ENCODE results near the gene OS9.
"Not testable (repeated sequence)": the region's sequence is repeated elsewhere in the genome, so short reads cannot be mapped to it uniquely, and the experiment has no call there.

The OS9 gene

GRCh38 chr12:57693659-57694458, at the start of gene OS9:
OS9 (plus strand) TSS chr12:57694132; CDS start chr12:57694162, 30 bp downstream.
- Histone ChIP-seq H3K27ac (no peak within 1 kb of the TSS), H3K9ac (ENCODE audit: insufficient read length) (peak within 1 kb of the TSS; percentile 78), H3K36me3 (ENCODE audit: insufficient read depth, low read length) (peaks cover 4% of the 10 kb centered on the region; the same call in 1 of the 2 replicates), H3K4me3 (peak within 1 kb of the TSS; percentile 86), H3K9me3 (ENCODE audit: low read depth, low read length) (0 out of 2 replicates have a peak, but pooled peaks cover 3% of the 10 kb centered on the region)
- TF ChIP-seq POLR2AphosphoS5 (IDR thresholded peaks at IDR 0.05; ENCODE audit: borderline replicate concordance, low read depth, low read length) = peak; percentile 89
- no peak for TF ChIP-seq EZH2 (IDR thresholded peaks at IDR 0.05)
- peak; percentile 99 for DNase-seq (ENCODE audit: low read depth, low spot score)

DNA sequence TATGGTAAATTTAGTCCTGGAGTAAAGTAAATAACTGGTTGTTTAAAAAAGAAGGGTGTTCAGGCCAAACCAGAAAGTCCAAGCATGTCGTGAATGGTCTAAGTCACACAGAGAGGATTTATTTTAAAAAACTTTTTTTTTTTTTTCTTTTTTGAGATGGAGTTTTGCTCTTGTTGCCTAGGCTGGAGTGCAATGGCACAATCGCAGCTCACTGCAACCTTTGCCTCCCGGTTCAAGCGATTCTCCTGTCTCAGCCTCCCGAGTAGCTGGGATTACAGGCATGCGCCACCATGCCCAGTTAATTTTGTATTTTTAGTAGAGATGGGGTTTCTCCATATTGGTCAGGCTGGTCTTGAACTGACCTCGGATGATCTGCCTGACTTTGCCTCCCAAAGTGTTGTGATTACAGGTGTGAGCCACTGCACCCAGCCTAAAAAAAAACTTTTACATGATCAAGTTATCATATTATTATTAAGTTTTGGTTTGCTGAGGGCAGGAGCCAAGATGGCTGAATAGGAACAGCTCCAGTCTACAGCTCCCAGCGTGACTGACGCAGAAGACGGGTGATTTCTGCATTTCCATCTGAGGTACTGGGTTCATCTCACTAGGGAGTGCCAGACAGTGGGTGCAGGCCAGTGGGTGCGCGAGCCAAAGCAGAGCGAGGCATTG, 47.8 kb upstream of the OS9 start:
- H3K27ac ChIP-seq; H3K9me3 ChIP-seq (ENCODE audit: low read depth, low read length); DNase-seq (ENCODE audit: low read depth, low spot score); H3K9ac ChIP-seq (ENCODE audit: insufficient read length); H3K4me3 ChIP-seq; H3K36me3 ChIP-seq (ENCODE audit: insufficient read depth, low read length): not testable (repeated sequence)

DNA sequence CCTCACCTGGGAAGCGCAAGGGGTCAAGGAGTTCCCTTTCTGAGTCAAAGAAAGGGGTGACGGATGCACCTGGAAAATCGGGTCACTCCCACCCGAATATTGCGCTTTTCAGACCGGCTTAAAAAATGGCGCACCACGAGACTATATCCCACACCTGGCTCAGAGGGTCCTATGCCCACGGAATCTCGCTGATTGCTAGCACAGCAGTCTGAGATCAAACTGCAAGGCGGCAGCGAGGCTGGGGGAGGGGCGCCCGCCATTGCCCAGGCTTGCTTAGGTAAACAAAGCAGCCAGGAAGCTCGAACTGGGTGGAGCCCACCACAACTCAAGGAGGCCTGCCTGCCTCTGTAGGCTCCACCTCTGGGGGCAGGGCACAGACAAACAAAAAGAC, 47.3 kb upstream of the OS9 start:
- DNase-seq (ENCODE audit: low read depth, low spot score); H3K9me3 ChIP-seq (ENCODE audit: low read depth, low read length); H3K9ac ChIP-seq (ENCODE audit: insufficient read length); H3K36me3 ChIP-seq (ENCODE audit: insufficient read depth, low read length); H3K27ac ChIP-seq; H3K4me3 ChIP-seq: not testable (repeated sequence)

- Histone ChIP-seq H3K9ac (ENCODE audit: insufficient read length) (no peak overlapping the region), H3K27ac (no peak overlapping the region), H3K36me3 (ENCODE audit: insufficient read depth, low read length) (no peaks in the 10 kb centered on the region), H3K9me3 (ENCODE audit: low read depth, low read length) (peaks cover 2% of the 10 kb centered on the region; the same call in 1 of the 2 replicates), H3K4me3 (no peak overlapping the region)
- TF ChIP-seq EZH2 (IDR thresholded peaks at IDR 0.05) (no peak), POLR2AphosphoS5 (IDR thresholded peaks at IDR 0.05; ENCODE audit: borderline replicate concordance, low read depth, low read length) (no peak), FOXP2 (optimal IDR thresholded peaks at IDR 0.05; ENCODE audit: control extremely low read depth, extremely low read length, insufficient read depth) (no peak)
- no peak for DNase-seq (ENCODE audit: low read depth, low spot score)
Measured at GRCh38 chr12:57654042-57654441, 39.9 kb upstream of the OS9 start.

DNA sequence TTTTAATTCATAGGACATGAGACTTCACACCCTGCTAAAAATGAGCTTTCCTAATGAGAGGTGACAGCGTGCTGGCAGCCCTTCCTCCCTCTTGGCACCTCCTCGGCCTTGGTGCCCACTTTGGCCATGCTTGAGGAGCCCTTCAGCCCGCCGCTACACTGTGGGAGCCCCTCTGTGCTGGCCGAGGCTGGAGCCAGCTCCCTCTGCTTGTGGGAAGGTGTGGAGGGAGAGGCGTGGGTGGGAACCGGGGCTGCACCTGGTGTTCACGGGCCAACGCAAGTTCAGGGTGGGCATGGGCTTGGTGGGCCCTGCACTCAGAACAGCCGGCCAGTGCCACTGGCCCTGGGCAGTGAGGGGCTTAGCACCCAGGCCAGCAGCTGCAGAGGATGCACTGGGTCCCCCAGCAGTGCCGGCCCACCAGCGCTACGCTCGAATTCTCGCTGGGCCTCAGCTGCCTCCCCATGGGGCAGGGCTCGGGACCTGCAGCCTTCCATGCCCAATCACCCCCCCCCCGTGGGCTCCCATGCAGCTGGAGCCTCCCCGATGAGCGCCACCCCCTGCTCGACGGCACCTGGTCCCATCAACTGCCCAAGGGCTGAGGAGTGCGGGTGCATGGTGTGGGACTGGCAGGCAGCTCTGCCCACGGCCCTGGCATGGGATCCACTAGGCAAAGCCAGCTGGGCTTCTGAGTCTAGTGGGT, 38.2 kb upstream of the OS9 start:
- TF ChIP-seq FOXP2 (optimal IDR thresholded peaks at IDR 0.05; ENCODE audit: control extremely low read depth, extremely low read length, insufficient read depth) (no peak), EZH2 (IDR thresholded peaks at IDR 0.05) (no peak), POLR2AphosphoS5 (IDR thresholded peaks at IDR 0.05; ENCODE audit: borderline replicate concordance, low read depth, low read length) (no peak)
- H3K27ac ChIP-seq = no peak overlapping the region
- no peak overlapping the region for H3K9ac ChIP-seq (ENCODE audit: insufficient read length)
- no peaks in the 10 kb centered on the region for H3K36me3 ChIP-seq (ENCODE audit: insufficient read depth, low read length)
- peaks cover 2% of the 10 kb centered on the region; the same call in 1 of the 2 replicates for H3K9me3 ChIP-seq (ENCODE audit: low read depth, low read length)
- no peak overlapping the region for H3K4me3 ChIP-seq
- DNase-seq (ENCODE audit: low read depth, low spot score) = no peak

DNA sequence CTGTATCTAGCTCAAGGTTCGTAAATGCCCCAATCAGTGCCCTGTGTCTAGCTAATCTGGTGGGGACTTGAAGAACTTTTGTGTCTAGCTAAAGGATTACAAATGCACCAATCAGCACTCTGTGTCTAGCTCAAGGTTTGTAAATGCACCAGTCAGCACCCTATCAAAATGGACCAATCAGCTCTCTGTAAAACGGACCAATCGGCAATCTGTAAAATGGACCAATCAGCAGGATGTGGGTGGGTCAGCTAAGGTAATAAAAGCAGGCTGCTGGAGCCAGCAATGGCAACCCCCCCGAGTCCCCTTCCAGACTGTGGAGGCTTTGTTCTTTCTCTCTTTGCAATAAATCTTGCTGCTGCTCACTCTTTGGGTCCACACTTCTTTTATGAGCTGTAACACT, 37.5 kb upstream of the OS9 start:
- not testable (repeated sequence) for H3K9me3 ChIP-seq (ENCODE audit: low read depth, low read length); H3K9ac ChIP-seq (ENCODE audit: insufficient read length); H3K4me3 ChIP-seq; H3K27ac ChIP-seq; H3K36me3 ChIP-seq (ENCODE audit: insufficient read depth, low read length); DNase-seq (ENCODE audit: low read depth, low spot score)

GRCh38 chr12:57657744-57658143, 36.2 kb upstream of the OS9 start:
- peaks cover 2% of the 10 kb centered on the region; the same call in 1 of the 2 replicates for H3K9me3 ChIP-seq (ENCODE audit: low read depth, low read length)

DNA sequence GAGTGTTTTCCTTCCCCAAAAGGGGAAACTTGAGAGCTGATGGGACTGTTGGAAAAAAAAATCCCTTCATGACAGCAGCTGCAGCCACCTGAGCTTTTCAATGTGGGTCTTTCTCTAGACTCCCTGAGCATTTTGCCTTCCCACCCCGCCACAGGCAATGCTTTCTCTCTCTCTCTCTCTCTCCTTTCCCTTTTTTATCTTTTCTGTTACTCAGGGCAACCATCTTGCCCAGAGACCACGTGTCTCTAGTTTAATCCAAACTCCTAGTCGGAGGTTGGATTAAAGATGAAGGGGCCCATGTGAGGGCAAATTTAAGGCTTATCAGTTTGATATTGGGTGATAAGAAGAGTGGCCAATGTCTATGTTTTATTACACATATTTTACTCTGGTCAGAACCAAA, 35.0 kb upstream of the OS9 start:
- no peak for DNase-seq (ENCODE audit: low read depth, low spot score)
- Histone ChIP-seq H3K9me3 (ENCODE audit: low read depth, low read length) (peaks cover 2% of the 10 kb centered on the region; the same call in 1 of the 2 replicates), H3K27ac (no peak overlapping the region), H3K9ac (ENCODE audit: insufficient read length) (no peak overlapping the region), H3K36me3 (ENCODE audit: insufficient read depth, low read length) (no peaks in the 10 kb centered on the region), H3K4me3 (no peak overlapping the region)
- TF ChIP-seq FOXP2 (optimal IDR thresholded peaks at IDR 0.05; ENCODE audit: control extremely low read depth, extremely low read length, insufficient read depth) (no peak), EZH2 (IDR thresholded peaks at IDR 0.05) (no peak)

More at GRCh38 chr12:57657744-57658143, 36.2 kb upstream of the OS9 start:
- DNase-seq (ENCODE audit: low read depth, low spot score) = no peak
- Histone ChIP-seq H3K9ac (ENCODE audit: insufficient read length) (no peak overlapping the region), H3K27ac (no peak overlapping the region), H3K36me3 (ENCODE audit: insufficient read depth, low read length) (no peaks in the 10 kb centered on the region), H3K4me3 (no peak overlapping the region)
- TF ChIP-seq EZH2 (IDR thresholded peaks at IDR 0.05) = no peak

DNA sequence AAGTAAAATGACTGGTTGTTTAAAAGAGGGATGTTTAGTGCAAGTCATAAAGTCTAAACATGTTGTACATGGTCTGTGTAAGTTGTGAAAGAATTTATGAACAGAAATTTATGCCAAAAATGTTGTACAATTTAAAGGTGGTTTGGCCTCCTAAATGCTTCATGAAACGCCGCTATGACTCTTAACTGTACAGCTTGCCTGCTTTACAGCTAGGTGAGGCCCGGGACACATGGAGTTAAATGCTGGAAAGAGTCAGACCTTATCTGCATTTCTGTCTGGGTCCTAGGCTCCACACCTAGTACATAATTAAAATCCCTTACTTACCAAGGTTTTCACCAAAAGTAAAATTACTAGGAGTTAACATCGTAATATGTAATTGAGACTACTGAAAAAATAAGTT, 32.6 kb upstream of the OS9 start:
- H3K4me3 ChIP-seq = no peak overlapping the region
- no peak for DNase-seq (ENCODE audit: low read depth, low spot score)
- no peak overlapping the region for H3K27ac ChIP-seq
- no peaks in the 10 kb centered on the region; the same call in 1 of the 2 replicates for H3K9me3 ChIP-seq (ENCODE audit: low read depth, low read length)
- no peak overlapping the region for H3K9ac ChIP-seq (ENCODE audit: insufficient read length)
- H3K36me3 ChIP-seq (ENCODE audit: insufficient read depth, low read length) = no peaks in the 10 kb centered on the region
- TF ChIP-seq EZH2 (IDR thresholded peaks at IDR 0.05) (no peak), FOXP2 (optimal IDR thresholded peaks at IDR 0.05; ENCODE audit: control extremely low read depth, extremely low read length, insufficient read depth) (no peak), POLR2AphosphoS5 (IDR thresholded peaks at IDR 0.05; ENCODE audit: borderline replicate concordance, low read depth, low read length) (no peak)

DNA sequence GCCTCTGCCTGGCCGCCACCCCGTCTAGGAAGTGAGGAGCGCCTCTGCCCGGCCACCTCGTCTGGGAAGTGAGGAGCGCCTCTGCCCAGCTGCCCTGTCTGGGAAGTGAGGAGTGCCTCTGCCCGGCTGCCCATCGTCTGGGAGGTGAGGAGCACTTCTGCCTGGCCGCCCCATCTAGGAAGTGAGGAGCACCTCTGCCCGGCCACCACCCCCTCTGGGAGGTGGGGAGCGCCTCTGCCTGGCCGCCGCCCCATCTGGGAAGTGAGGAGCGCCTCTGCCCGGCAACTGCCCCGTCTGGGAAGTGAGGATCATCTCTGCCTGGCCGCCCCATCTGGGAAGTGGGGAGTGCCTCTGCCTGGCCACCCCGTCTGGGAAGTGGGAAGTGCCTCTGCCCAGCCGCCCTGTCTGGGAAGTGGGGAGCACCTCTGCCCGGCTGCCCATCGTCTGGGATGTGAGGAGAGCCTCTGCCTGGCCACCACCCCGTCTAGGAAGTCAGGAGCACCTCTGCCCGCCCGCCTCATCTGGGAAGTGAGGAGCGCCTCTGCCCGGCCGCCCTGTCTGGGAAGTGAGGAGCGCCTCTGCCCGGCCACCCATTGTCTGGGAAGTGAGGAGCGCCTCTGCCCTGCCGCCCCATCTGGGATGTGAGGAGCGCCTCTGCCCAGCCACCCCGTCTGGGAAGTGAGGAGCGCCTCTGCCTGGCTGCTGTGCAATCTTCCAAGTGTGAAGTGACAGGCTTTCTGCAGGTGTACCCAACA, 28.7 kb upstream of the OS9 start:
- H3K9ac ChIP-seq (ENCODE audit: insufficient read length); DNase-seq (ENCODE audit: low read depth, low spot score); H3K27ac ChIP-seq; H3K36me3 ChIP-seq (ENCODE audit: insufficient read depth, low read length); H3K4me3 ChIP-seq; H3K9me3 ChIP-seq (ENCODE audit: low read depth, low read length): not testable (repeated sequence)
